AG04449 (cell line): Measurements from ENCODE around the gene RYR1.

Source experiments
- CTCF ChIA-PET: fragments of 350-600 bp; formaldehyde crosslinking; extraction: SDS; loops from one replicate; lab custom pipeline; 2021; ENCODE audit warnings: antibody characterized with exemption; lab: Yijun Ruan, JAX
- POLR2A ChIA-PET: fragments of 400-600, 350-600 bp; formaldehyde crosslinking; extraction: SDS; loops from one replicate; lab custom pipeline; 2020; ENCODE audit warnings: antibody characterized with exemption, inconsistent platforms; lab: Yijun Ruan, JAX
- DNase-seq: peaks from one replicate; pipeline ENCODE4 v3.0.0-alpha.2; 2010; ENCODE audit warnings: low read depth, low spot score
- H3K4me3 ChIP-seq: 2 replicates; pipeline ENCODE4 v1.5.1; 2011; ENCODE audit warnings: low read depth, mild to moderate bottlenecking, control low read depth, low read length
- CTCF ChIP-seq: IDR thresholded peaks from one replicate; pipeline ENCODE4 v1.5.1; 2011; ENCODE audit warnings: mild to moderate bottlenecking, moderate library complexity, low read length, control low read depth, inconsistent platforms; ENCODE audit not compliant: insufficient read depth; ENCODE audit errors: missing control alignments

Gene RYR1

GRCh38 chr19:38496116-38496515, 62.6 kb downstream of the RYR1 start:
- TF ChIP-seq CTCF: no peak
- no peak overlapping the region for H3K4me3 ChIP-seq
- CTCF ChIA-PET: interaction anchor here (1.4 kb wide), 1 partner anchor 20 kb away, joined by 4 read pairs; no protein-coding TSS in a partner anchor
- no peak for DNase-seq
- POLR2A ChIA-PET: no interaction called here

- ChIA-PET POLR2A (no interaction called here), CTCF (interaction anchor here (0.8 to 1.4 kb wide), 2 partner anchors 17 to 19 kb away, joined by 3 to 4 read pairs; no protein-coding TSS in a partner anchor)
- DNase-seq: no peak
- no peak for TF ChIP-seq CTCF
- H3K4me3 ChIP-seq: no peak overlapping the region
Observed at GRCh38 chr19:38496603-38497487, 63.4 kb downstream of the RYR1 start.

- POLR2A ChIA-PET: no interaction called here
- TF ChIP-seq CTCF: no peak
- CTCF ChIA-PET: interaction anchor here (0.8 to 1.1 kb wide), 2 partner anchors 16 to 95 kb away, joined by 3 read pairs; partner anchors contain the start of gene FAM98C
- no peak overlapping the region for H3K4me3 ChIP-seq
- DNase-seq: no peak
Observed at GRCh38 chr19:38497907-38498306, 64.4 kb downstream of the RYR1 start.

- no peak for TF ChIP-seq CTCF
- no peak for DNase-seq
- no peak overlapping the region for H3K4me3 ChIP-seq
- ChIA-PET CTCF (no interaction called here), POLR2A (no interaction called here)
Observed at GRCh38 chr19:38499532-38499931, 66.0 kb downstream of the RYR1 start.

GRCh38 chr19:38500450-38500849, 67.0 kb downstream of the RYR1 start:
- CTCF ChIA-PET: no interaction called here
- no peak for DNase-seq
- POLR2A ChIA-PET: no interaction called here

More at GRCh38 chr19:38500450-38500849, 67.0 kb downstream of the RYR1 start:
- H3K4me3 ChIP-seq: no peak overlapping the region
- no peak for TF ChIP-seq CTCF
